DOHH2 (cell line): ENCODE data around the gene KDM6A.
"Not testable (repeated sequence)": the region's sequence is repeated elsewhere in the genome, so short reads cannot be mapped to it uniquely, and the experiment has no call there.

Experiments
- H3F3A ChIP-seq: fragments of 200-600 bp; sonication (generic), shearing (Covaris generic); 2 replicates; pipeline ENCODE4 v1.6.0; 2016; ENCODE audit warnings: antibody characterized with exemption, mild to moderate bottlenecking; ENCODE audit not compliant: control insufficient read depth, insufficient read depth
- H3K27ac ChIP-seq: fragments of 200-600 bp; sonication (generic); 2 replicates; pipeline ENCODE4 v1.5.1; 2014; ENCODE audit warnings: low read depth, mild to moderate bottlenecking, low read length, moderate library complexity
- H3K27me3 ChIP-seq: fragments of 200-600 bp; sonication (generic); 2 replicates; pipeline ENCODE4 v1.6.1; 2014; ENCODE audit warnings: mild to moderate bottlenecking, low read length, mixed read lengths; ENCODE audit not compliant: control insufficient read depth
- H3K36me3 ChIP-seq: fragments of 200-600 bp; sonication (generic); 2 replicates; pipeline ENCODE4 v1.6.1; 2014; ENCODE audit warnings: mild to moderate bottlenecking, low read length, moderate library complexity, mixed read lengths; ENCODE audit not compliant: control insufficient read depth
- H3K4me1 ChIP-seq: fragments of 200-600 bp; sonication (generic); 2 replicates; pipeline ENCODE4 v1.6.1; 2014; ENCODE audit warnings: mild to moderate bottlenecking, low read length, mixed read lengths; ENCODE audit not compliant: control insufficient read depth
- H3K4me2 ChIP-seq: fragments of 200-600 bp; sonication (generic); 2 replicates; pipeline ENCODE4 v1.6.0; 2014; ENCODE audit warnings: mild to moderate bottlenecking, low read length, moderate library complexity
- H3K4me3 ChIP-seq: fragments of 200-600 bp; sonication (generic); 2 replicates; pipeline ENCODE4 v1.5.1; 2014; ENCODE audit warnings: mild to moderate bottlenecking, low read length, mixed read lengths
- H3K79me2 ChIP-seq: fragments of 200-600 bp; sonication (generic); 2 replicates; pipeline ENCODE4 v1.6.1; 2014; ENCODE audit warnings: mild to moderate bottlenecking, low read length, mixed read lengths; ENCODE audit not compliant: control insufficient read depth
- H3K9me2 ChIP-seq: fragments of 200-600 bp; sonication (generic); replicated peaks from 2 replicates; pipeline ENCODE4 v1.6.1; 2014; ENCODE audit warnings: mild to moderate bottlenecking, low read length, mixed read lengths; ENCODE audit not compliant: control insufficient read depth
- H3K9me3 ChIP-seq: fragments of 200-600 bp; sonication (generic); 2 replicates; pipeline ENCODE4 v1.6.1; 2014; ENCODE audit warnings: antibody characterized with exemption, low read length, mixed read lengths; ENCODE audit not compliant: control insufficient read depth, insufficient read depth
- H4K20me1 ChIP-seq: fragments of 200-600 bp; sonication (generic); 2 replicates; pipeline ENCODE4 v1.6.0; 2014; ENCODE audit warnings: low read depth, mild to moderate bottlenecking, antibody characterized with exemption, low read length, moderate library complexity; ENCODE audit not compliant: control insufficient read depth, insufficient read depth
- CTCF ChIP-seq: fragments of 200-600 bp; sonication (generic); IDR thresholded peaks from one replicate; pipeline ENCODE4 v1.5.1; 2014; ENCODE audit warnings: antibody characterized with exemption, mild to moderate bottlenecking, low read depth, low read length; ENCODE audit not compliant: poor library complexity, severe bottlenecking
- EZH2phosphoT487 ChIP-seq: fragments of 200-600 bp; sonication (generic); IDR thresholded peaks from 2 replicates; pipeline ENCODE4 v1.6.1; 2017; ENCODE audit warnings: borderline replicate concordance, mild to moderate bottlenecking, antibody characterized with exemption, low read length, moderate library complexity, mixed read lengths

KDM6A gene

GRCh38 chrX:44949125-44949524, 76.1 kb downstream of the KDM6A start:
- H4K20me1 ChIP-seq, result no peaks in the 10 kb centered on the region

GRCh38 chrX:44950471-44951366, 77.7 kb downstream of the KDM6A start:
- H3K4me2 ChIP-seq, H3K9me3 ChIP-seq, H4K20me1 ChIP-seq, H3K27ac ChIP-seq, H3K4me3 ChIP-seq, H3K4me1 ChIP-seq, H3K9me2 ChIP-seq, H3K27me3 ChIP-seq, H3F3A ChIP-seq, H3K36me3 ChIP-seq: not testable (repeated sequence)
- H3K79me2 ChIP-seq, result peaks cover 96% of the 10 kb centered on the region

More at GRCh38 chrX:44949125-44949524, 76.1 kb downstream of the KDM6A start:
- TF ChIP-seq EZH2phosphoT487, result no peak
- TF ChIP-seq CTCF, result no peak
- Histone ChIP-seq H3K27me3 (no peaks in the 10 kb centered on the region), H3F3A (no peaks in the 10 kb centered on the region), H3K4me2 (no peak overlapping the region), H3K27ac (no peak overlapping the region), H3K79me2 (peaks cover 97% of the 10 kb centered on the region), H3K36me3 (no peaks in the 10 kb centered on the region), H3K4me3 (no peak overlapping the region), H3K4me1 (no peaks in the 10 kb centered on the region), H3K9me3 (no peaks in the 10 kb centered on the region), H3K9me2 (no peaks in the 10 kb centered on the region)

- Histone ChIP-seq H3K9me2 (no peaks in the 10 kb centered on the region), H3F3A (no peaks in the 10 kb centered on the region), H3K27me3 (no peaks in the 10 kb centered on the region), H3K27ac (no peak overlapping the region), H3K9me3 (no peaks in the 10 kb centered on the region), H3K4me1 (no peaks in the 10 kb centered on the region), H3K79me2 (peaks cover 96% of the 10 kb centered on the region), H3K4me3 (no peak overlapping the region), H4K20me1 (no peaks in the 10 kb centered on the region), H3K4me2 (no peak overlapping the region), H3K36me3 (no peaks in the 10 kb centered on the region)
- TF ChIP-seq CTCF, result no peak
- TF ChIP-seq EZH2phosphoT487, result no peak
Measured at GRCh38 chrX:44951572-44952067, 78.6 kb downstream of the KDM6A start.

- Histone ChIP-seq H3K27me3 (no peaks in the 10 kb centered on the region), H3K4me2 (no peak overlapping the region), H3K9me2 (no peaks in the 10 kb centered on the region), H3K9me3 (no peaks in the 10 kb centered on the region), H3F3A (no peaks in the 10 kb centered on the region), H3K79me2 (peaks cover 95% of the 10 kb centered on the region), H3K4me1 (no peaks in the 10 kb centered on the region), H3K27ac (no peak overlapping the region), H3K36me3 (no peaks in the 10 kb centered on the region), H3K4me3 (no peak overlapping the region), H4K20me1 (no peaks in the 10 kb centered on the region)
- TF ChIP-seq CTCF (no peak), EZH2phosphoT487 (no peak)
Measured at GRCh38 chrX:44952329-44953027, 79.5 kb downstream of the KDM6A start.
